Lower leg skin (tissue), 4 donors: ENCODE data around the gene OR2T33. TPM values are rescaled to one million over a fixed set of nuclear protein-coding genes. Genes with fewer than 3 reads are reported as not detected.
"Not testable (repeated sequence)": the region's sequence is repeated elsewhere in the genome, so short reads cannot be mapped to it uniquely, and the experiment has no call there.

ENCODE experiments used
- DNase-seq, 2 donors: peaks; one replicate each; pipeline ENCODE4 v3.0.0-alpha.2; 2019; ENCODE audit warnings: low spot score in 2 of 2
- H3K4me3 ChIP-seq: fragments of 200-600 bp; sonication (generic); 2 replicates; pipeline ENCODE4 v1.5.1; 2017; ENCODE audit warnings: mild to moderate bottlenecking, low read depth; ENCODE audit not compliant: poor library complexity, severe bottlenecking
- POLR2A ChIP-seq, 2 donors: fragments of 450-650 bp; IDR thresholded peaks; one replicate each; pipeline ENCODE4 v1.6.1; 2016 to 2017; ENCODE audit warnings: antibody characterized with exemption in 2 of 2, mild to moderate bottlenecking in 1 of 2, moderate library complexity in 1 of 2
- WGBS, 2 donors: methylation state at CpG; one replicate each; pipeline ENCODE4 v1.1.5; 2018; 5-methylcytosine and 5-hydroxymethylcytosine counted together
- intact Hi-C: fragments of 100-400 bp; cut with DNase I; formaldehyde crosslinking; loops from one replicate; pipeline ENCODE4 v1.15.0; 2023; ENCODE audit warnings: low total_unique reads
- total RNA-seq, 4 donors: library from RNA; depleted of rRNA; stranded (reverse); fragments of >200 nt; gene quantifications; one replicate each; pipeline ENCODE4 v1.1.0, GENCODE V29; 2016
- TF ChIP-seq, protein P1 (sequence below), 3 donors: fragments of 450-650 bp; IDR thresholded peaks; one replicate each; pipeline ENCODE4 v1.5.1; 2016; ENCODE audit warnings: antibody characterized with exemption in 3 of 3, mild to moderate bottlenecking in 3 of 3, moderate library complexity in 2 of 3

OR2T33 gene
- total RNA-seq, 4 donors from 2014 or later = not detected

DNA sequence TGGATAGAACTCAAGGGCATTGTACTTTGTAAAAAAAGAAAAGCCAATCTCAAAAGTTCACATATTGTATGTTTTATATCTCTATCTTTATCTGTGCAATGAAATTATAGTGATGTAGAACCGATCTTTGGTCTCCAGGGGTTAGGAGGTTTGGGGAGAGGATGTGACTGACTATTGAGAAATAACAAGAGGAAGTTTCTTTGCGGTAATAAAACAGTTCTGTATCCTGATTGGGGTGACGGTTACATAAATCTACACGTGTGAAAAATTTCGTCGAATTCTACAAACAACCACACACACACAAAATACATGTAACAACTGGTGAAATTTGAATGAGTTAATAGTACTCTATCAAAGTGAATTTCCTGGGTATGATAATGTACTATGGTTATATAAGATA lies 10.6 kb upstream of the OR2T33 start:
- WGBS, 2 donors = 49 to 56% methylated on average over 6 of the region's 6 CpGs
- TF ChIP-seq POLR2A (IDR thresholded peaks at IDR 0.05) = no peak
- TF ChIP-seq, protein P1, sequence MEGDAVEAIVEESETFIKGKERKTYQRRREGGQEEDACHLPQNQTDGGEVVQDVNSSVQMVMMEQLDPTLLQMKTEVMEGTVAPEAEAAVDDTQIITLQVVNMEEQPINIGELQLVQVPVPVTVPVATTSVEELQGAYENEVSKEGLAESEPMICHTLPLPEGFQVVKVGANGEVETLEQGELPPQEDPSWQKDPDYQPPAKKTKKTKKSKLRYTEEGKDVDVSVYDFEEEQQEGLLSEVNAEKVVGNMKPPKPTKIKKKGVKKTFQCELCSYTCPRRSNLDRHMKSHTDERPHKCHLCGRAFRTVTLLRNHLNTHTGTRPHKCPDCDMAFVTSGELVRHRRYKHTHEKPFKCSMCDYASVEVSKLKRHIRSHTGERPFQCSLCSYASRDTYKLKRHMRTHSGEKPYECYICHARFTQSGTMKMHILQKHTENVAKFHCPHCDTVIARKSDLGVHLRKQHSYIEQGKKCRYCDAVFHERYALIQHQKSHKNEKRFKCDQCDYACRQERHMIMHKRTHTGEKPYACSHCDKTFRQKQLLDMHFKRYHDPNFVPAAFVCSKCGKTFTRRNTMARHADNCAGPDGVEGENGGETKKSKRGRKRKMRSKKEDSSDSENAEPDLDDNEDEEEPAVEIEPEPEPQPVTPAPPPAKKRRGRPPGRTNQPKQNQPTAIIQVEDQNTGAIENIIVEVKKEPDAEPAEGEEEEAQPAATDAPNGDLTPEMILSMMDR (IDR thresholded peaks at IDR 0.05) = no peak
- no peak overlapping the region for H3K4me3 ChIP-seq
- intact Hi-C loops = no loop called here
- DNase-seq = no peak

DNA sequence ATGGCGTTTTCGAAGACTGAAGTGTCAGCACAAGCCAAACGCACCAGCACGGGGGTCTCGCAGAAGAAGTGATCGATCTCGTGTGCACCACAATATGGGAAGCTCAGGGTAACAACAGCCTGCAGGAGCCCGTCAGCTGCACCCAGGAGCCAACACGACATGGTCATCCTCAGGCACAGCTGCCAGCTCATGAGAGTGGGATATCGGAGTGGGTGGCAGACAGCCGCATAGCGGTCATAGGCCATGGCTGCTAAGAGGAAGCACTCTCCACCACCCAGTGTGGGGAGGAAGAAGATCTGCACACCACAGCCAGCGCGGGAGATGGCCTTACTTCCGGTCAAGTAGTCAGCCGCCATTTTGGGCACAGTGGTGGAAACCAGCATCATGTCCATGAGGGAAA lies 4.6 kb downstream of the OR2T33 start:
- intact Hi-C loops, H3K4me3 ChIP-seq, DNase-seq: not testable (repeated sequence)
- WGBS, 2 donors = 84 to 91% methylated on average over 5 of the region's 16 CpGs

GRCh38 chr1:248268178-248268577 lies 9.6 kb downstream of the OR2T33 start:
- WGBS, 2 donors = 57 to 76% methylated on average over 4 of the region's 4 CpGs
- H3K4me3 ChIP-seq = no peak overlapping the region
- TF ChIP-seq POLR2A (IDR thresholded peaks at IDR 0.05) = no peak
- TF ChIP-seq, protein P1 (IDR thresholded peaks at IDR 0.05) = no peak
- intact Hi-C loops = no loop called here
- DNase-seq = no peak

GRCh38 chr1:248259309-248259708 lies 18.5 kb downstream of the OR2T33 start:
- DNase-seq, H3K4me3 ChIP-seq, intact Hi-C loops: not testable (repeated sequence)
- WGBS, 2 donors = 72 to 75% methylated on average over 1 of the region's 1 CpG

GRCh38 chr1:248243204-248243603 lies 34.6 kb downstream of the OR2T33 start:
- DNase-seq = no peak
- intact Hi-C loops = no loop called here
- WGBS, 2 donors = 12 to 13% methylated on average over 14 of the region's 14 CpGs
- H3K4me3 ChIP-seq = no peak overlapping the region
- TF ChIP-seq, protein P1 (IDR thresholded peaks at IDR 0.05) = no peak
- no peak for TF ChIP-seq POLR2A (IDR thresholded peaks at IDR 0.05)

DNA sequence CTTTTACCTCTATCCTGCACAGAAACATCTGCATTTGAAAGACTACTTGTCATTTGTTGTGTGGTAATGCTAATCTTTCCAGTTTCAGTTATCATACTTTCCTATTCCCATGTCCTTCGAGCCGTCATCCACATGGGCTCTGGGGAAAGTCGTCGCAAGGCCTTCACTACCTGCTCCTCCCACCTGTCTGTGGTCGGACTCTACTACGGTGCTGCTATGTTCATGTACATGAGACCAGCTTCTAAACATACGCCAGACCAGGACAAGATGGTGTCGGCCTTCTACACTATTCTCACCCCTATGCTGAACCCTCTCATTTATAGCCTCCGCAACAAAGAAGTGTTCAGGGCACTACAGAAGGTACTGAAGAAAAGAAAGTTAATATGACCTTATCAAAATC lies 38.3 kb downstream of the OR2T33 start:
- H3K4me3 ChIP-seq = no peak overlapping the region
- WGBS, 2 donors = 93% methylated on average over 9 of the region's 9 CpGs
- DNase-seq = no peak
- intact Hi-C loops = no loop called here
- TF ChIP-seq, protein P1 (IDR thresholded peaks at IDR 0.05) = no peak
- TF ChIP-seq POLR2A (IDR thresholded peaks at IDR 0.05) = no peak

DNA sequence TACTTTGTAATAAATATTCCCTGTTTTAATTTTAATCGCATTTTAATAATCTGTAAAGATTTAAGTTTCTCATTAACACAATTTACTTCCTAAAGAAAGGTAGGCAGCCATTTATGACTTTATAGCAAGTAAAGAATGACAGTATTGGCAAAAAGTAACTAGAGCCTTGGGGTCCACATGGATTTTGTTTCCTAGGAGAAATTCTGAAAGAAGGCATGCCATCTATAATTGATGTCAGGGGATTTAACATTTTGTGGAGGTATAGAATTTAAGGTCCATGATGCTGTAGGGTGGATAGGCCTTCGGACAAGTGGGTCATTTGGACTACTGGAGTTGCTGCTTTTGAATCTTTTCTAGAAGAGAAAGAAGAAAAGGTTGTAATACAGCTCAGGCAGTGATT lies 46.7 kb downstream of the OR2T33 start, which contains the start of gene OR2M4:
OR2M4 (plus strand) TSS at position 301 of the 400 bp plus-strand sequence. CDS start 7,512 bp downstream, outside the sequence.
- TF ChIP-seq POLR2A (IDR thresholded peaks at IDR 0.05) = no peak
- TF ChIP-seq, protein P1 (IDR thresholded peaks at IDR 0.05) = no peak
- no peak for DNase-seq
- H3K4me3 ChIP-seq = no peak within 1 kb of the TSS
- intact Hi-C loops = no loop called here
- WGBS, 2 donors = 78 to 83% methylated on average over 2 of the region's 2 CpGs
